Endothelial cell of umbilical vein (primary cell): ENCODE measurements around the gene SLC26A11. TPM values are rescaled to one million over a fixed set of nuclear protein-coding genes. Genes with fewer than 3 reads are reported as not detected.

Experiments
- BruUV-seq: library from RNA; stranded (reverse); fragments of 400-500 nt; replicated peaks from 2 replicates; lab custom pipeline; 2021; lab: Mats Ljungman, UMichigan
- CTCF ChIA-PET: fragments of 300-600, 350-600 bp; sonication (Branson Sonifier 250); formaldehyde crosslinking; loops from one replicate; lab custom pipeline; 2021; ENCODE audit warnings: antibody characterized with exemption, inconsistent platforms; lab: Charles Lee
- POLR2A ChIA-PET: fragments of 300-600, 350-600 bp; sonication (Branson Sonifier 250); formaldehyde crosslinking; loops from one replicate; lab custom pipeline; 2021; ENCODE audit warnings: antibody characterized with exemption, inconsistent platforms; lab: Charles Lee
- DNase-seq: peaks from one replicate; pipeline ENCODE4 v3.0.0-alpha.2; 2011; ENCODE audit warnings: low read depth, low spot score
- FAIRE-seq: peaks from 2 replicates; lab custom pipeline; 2011; peaks lifted over from hg19 to GRCh38; lab: Jason Lieb, UNC
- H2AFZ ChIP-seq: 2 replicates; pipeline ENCODE4 v1.6.0; 2012; ENCODE audit warnings: low read depth, low read length, control low read depth, inconsistent platforms
- H3K27ac ChIP-seq: 2 replicates; pipeline ENCODE4 v1.5.1; 2011; ENCODE audit warnings: low read depth, mild to moderate bottlenecking, control low read depth, low read length, moderate library complexity; ENCODE audit not compliant: insufficient read depth
- H3K27me3 ChIP-seq, 2 experiments: 2 replicates each; pipeline versions ENCODE4 v1.6.0 to v1.6.1; 2011; ENCODE audit warnings: low read length in 2 of 2, mixed read lengths in 1 of 2; ENCODE audit not compliant: control insufficient read depth in 2 of 2, insufficient read depth in 2 of 2
- H3K36me3 ChIP-seq, 2 experiments: 2 replicates in 1 of 2; 3 replicates in 1 of 2; pipeline ENCODE4 v1.5.1; 2011; ENCODE audit warnings: low read length in 2 of 2, mild to moderate bottlenecking in 1 of 2, moderate library complexity in 1 of 2; ENCODE audit not compliant: control insufficient read depth in 2 of 2, insufficient read depth in 2 of 2; ENCODE audit errors: extremely low read depth in 1 of 2
- H3K4me1 ChIP-seq: 3 replicates; pipeline ENCODE4 v1.5.1; 2011; ENCODE audit warnings: mild to moderate bottlenecking, low read length; ENCODE audit not compliant: control insufficient read depth, insufficient read depth; ENCODE audit errors: extremely low read depth
- H3K4me2 ChIP-seq: 2 replicates; pipeline ENCODE4 v1.6.1; 2011; ENCODE audit warnings: low read length, control low read depth, mixed read lengths; ENCODE audit not compliant: insufficient read depth
- H3K4me3 ChIP-seq, 3 experiments: fragments of 200-600 bp in 1 of 3; sonication (generic), shearing (Covaris generic) in 1 of 3; replicated peaks in 1 of 3; 2 replicates each; pipeline ENCODE4 v1.5.1; 2011 to 2016; ENCODE audit warnings: control low read depth in 3 of 3, low read length in 3 of 3, mild to moderate bottlenecking in 2 of 3, inconsistent platforms in 1 of 3, low read depth in 1 of 3, moderate library complexity in 1 of 3; ENCODE audit not compliant: insufficient read depth in 1 of 3
- H3K79me2 ChIP-seq: 2 replicates; pipeline ENCODE4 v1.6.0; 2012; ENCODE audit warnings: low read length, inconsistent platforms; ENCODE audit not compliant: control insufficient read depth, insufficient read depth
- H3K9ac ChIP-seq: replicated peaks from 2 replicates; pipeline ENCODE3; 2011; ENCODE audit warnings: low read length, control low read depth; ENCODE audit not compliant: insufficient read depth; ENCODE audit errors: extremely low read depth
- H3K9me1 ChIP-seq: replicated peaks from 3 replicates; pipeline ENCODE4 v1.6.0; 2011; ENCODE audit warnings: mild to moderate bottlenecking, low read length; ENCODE audit not compliant: control insufficient read depth, insufficient read depth; ENCODE audit errors: extremely low read depth
- H3K9me3 ChIP-seq: replicated peaks from 2 replicates; pipeline ENCODE4 v1.5.1; 2012; ENCODE audit warnings: low read length, inconsistent platforms; ENCODE audit not compliant: control insufficient read depth, insufficient read depth
- H4K20me1 ChIP-seq: replicated peaks from 2 replicates; pipeline ENCODE3; 2011; ENCODE audit warnings: mild to moderate bottlenecking, low read length; ENCODE audit not compliant: control insufficient read depth, insufficient read depth; ENCODE audit errors: extremely low read depth
- EZH2 ChIP-seq: IDR thresholded peaks from 2 replicates; pipeline ENCODE4 v1.6.1; 2012; ENCODE audit warnings: borderline replicate concordance, low read depth, mild to moderate bottlenecking, moderate library complexity, low read length, inconsistent platforms; ENCODE audit not compliant: severe bottlenecking
- FOS ChIP-seq: IDR thresholded peaks from 2 replicates; pipeline ENCODE4 v1.6.1; 2011; ENCODE audit warnings: mild to moderate bottlenecking, low read length, moderate library complexity, borderline replicate concordance; ENCODE audit not compliant: insufficient read depth
- GATA2 ChIP-seq: IDR thresholded peaks from 2 replicates; pipeline ENCODE4 v1.7.0; 2011; ENCODE audit warnings: low read depth, mild to moderate bottlenecking, moderate library complexity, mixed read lengths, low read length; ENCODE audit not compliant: insufficient read length, insufficient read depth
- JUN ChIP-seq: IDR thresholded peaks from 2 replicates; pipeline ENCODE4 v1.6.1; 2011; ENCODE audit warnings: borderline replicate concordance, low read depth; ENCODE audit not compliant: insufficient read length, insufficient read depth
- MYC ChIP-seq: IDR thresholded peaks from one replicate; pipeline ENCODE4 v1.6.1; 2011; ENCODE audit warnings: mild to moderate bottlenecking, low read depth, low read length
- POLR2A ChIP-seq: IDR thresholded peaks from 2 replicates; pipeline ENCODE4 v1.6.1; 2012; ENCODE audit warnings: low read depth, mild to moderate bottlenecking, control low read depth, low read length
- POLR2AphosphoS5 ChIP-seq: IDR thresholded peaks from 2 replicates; pipeline ENCODE4 v1.6.1; 2012; ENCODE audit warnings: low read depth, mild to moderate bottlenecking, control low read depth, low read length, moderate library complexity; ENCODE audit not compliant: insufficient read depth
- dilution Hi-C: fragments of 300-500 bp; cut with MboI; formaldehyde crosslinking; loops from one replicate; pipeline ENCODE4 v1.15.0; 2019; ENCODE audit warnings: low sequenced_read_pairs; ENCODE audit not compliant: extremely low pct_ligation_motif_present
- intact Hi-C: fragments of 100-400 bp; cut with micrococcal nuclease; formaldehyde crosslinking; loops from one replicate; pipeline ENCODE4 v1.10.0; 2022
- polyA plus RNA-seq, 4 experiments: library from polyadenylated mRNA; depleted of rRNA in 3 of 4; stranded (reverse) in 3 of 4; unstranded in 1 of 4; fragments of >200 nt; gene quantifications; 2 replicates each; pipeline versions ENCODE4 v1.2.1 to v1.2.3, GENCODE V29; 2011 to 2012; ENCODE audit warnings: missing spikeins in 1 of 4
- total RNA-seq: library from RNA; stranded (reverse); gene quantifications from 2 replicates; pipeline ENCODE4 v1.2.3, GENCODE V29; 2021
- TF ChIP-seq, protein P1 (sequence below): IDR thresholded peaks from 2 replicates; pipeline ENCODE4 v1.6.1; 2011; ENCODE audit not compliant: insufficient read depth, insufficient read length
- TF ChIP-seq, protein P2 (sequence below), 2 donors: IDR thresholded peaks; 1 replicate in 1 of 2; 2 replicates in 1 of 2; pipeline ENCODE4 v1.5.1; 2011; ENCODE audit warnings: low read length in 2 of 2, mild to moderate bottlenecking in 2 of 2, moderate library complexity in 2 of 2, control low read depth in 1 of 2, inconsistent platforms in 1 of 2, low read depth in 1 of 2; ENCODE audit not compliant: insufficient read depth in 1 of 2; ENCODE audit errors: extremely low read depth in 1 of 2

SLC26A11 gene
- total and polyA plus RNA-seq, 2 donors (not counting 3 experiments of a cell fraction or from before 2014, with no cell fraction given) = 25.2 to 33.0 TPM

DNA sequence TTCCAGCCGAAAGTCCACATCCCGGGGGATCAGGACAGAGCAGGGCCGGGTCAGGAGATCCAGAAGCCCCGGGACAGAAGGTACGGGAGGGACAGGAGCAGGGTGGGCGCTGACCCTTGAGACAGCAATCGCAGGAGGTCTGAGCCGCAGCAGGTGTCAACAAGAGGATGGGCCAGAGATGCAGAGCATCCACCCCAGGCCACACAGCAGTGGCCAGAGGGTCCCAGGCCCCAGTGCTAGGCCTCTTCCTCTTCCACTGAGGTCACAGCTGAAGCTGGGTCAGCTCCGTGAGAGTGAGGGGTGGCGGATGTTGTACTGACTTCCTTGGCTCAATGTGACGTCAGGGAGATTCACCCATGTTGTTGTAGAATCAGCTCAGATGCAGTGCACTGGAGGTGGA lies 31.7 kb downstream of the SLC26A11 start:
- peaks cover 17% of the 10 kb centered on the region for H3K4me1 ChIP-seq
- intact Hi-C loops = no loop called here
- no peaks in the 10 kb centered on the region for H3K9me3 ChIP-seq
- BruUV-seq = no TSS peak
- no peaks in the 10 kb centered on the region for H3K27me3 ChIP-seq
- H3K9ac ChIP-seq = no peak overlapping the region
- no peak overlapping the region for H3K4me2 ChIP-seq
- H3K4me3 ChIP-seq = no peak overlapping the region
- no peak for TF ChIP-seq GATA2
- TF ChIP-seq JUN = no peak
- TF ChIP-seq POLR2A = no peak
- TF ChIP-seq EZH2 = no peak
- no peak for TF ChIP-seq FOS
- no peak for TF ChIP-seq POLR2AphosphoS5
- TF ChIP-seq, protein P1, sequence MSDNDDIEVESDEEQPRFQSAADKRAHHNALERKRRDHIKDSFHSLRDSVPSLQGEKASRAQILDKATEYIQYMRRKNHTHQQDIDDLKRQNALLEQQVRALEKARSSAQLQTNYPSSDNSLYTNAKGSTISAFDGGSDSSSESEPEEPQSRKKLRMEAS = no peak
- no peak for TF ChIP-seq MYC
- POLR2A ChIA-PET = no interaction called here
- H4K20me1 ChIP-seq = no peaks in the 10 kb centered on the region
- dilution Hi-C loops = no loop called here
- H2AFZ ChIP-seq = no peak overlapping the region
- FAIRE-seq (no peak), DNase-seq (no peak)
- H3K27ac ChIP-seq = no peak overlapping the region
- CTCF ChIA-PET = interaction anchor here (1.0 kb wide), 1 partner anchor 56 kb away, joined by 7 read pairs; no protein-coding TSS in a partner anchor
- peaks cover 0 to 4% of the 10 kb centered on the region in 2 experiments for H3K36me3 ChIP-seq
- H3K9me1 ChIP-seq = no peaks in the 10 kb centered on the region
- no peaks in the 10 kb centered on the region for H3K79me2 ChIP-seq

DNA sequence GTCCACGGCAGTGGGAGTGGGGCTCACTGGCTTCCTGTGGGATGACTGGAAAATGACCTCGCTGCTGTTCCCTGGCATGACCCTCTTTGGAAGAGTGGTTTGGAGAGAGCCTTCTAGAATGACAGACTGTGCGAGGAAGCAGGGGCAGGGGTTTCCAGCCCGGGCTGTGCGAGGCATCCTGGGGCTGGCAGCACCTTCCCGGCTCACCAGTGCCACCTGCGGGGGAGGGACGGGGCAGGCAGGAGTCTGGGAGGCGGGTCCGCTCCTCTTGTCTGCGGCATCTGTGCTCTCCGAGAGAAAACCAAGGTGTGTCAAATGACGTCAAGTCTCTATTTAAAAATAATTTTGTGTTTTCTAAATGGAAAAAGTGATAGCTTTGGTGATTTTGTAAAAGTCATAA lies 32.6 kb downstream of the SLC26A11 start:
- ChIA-PET POLR2A (no interaction called here), CTCF (interaction anchor here (1.0 kb wide), 1 partner anchor 57 kb away, joined by 7 read pairs; no protein-coding TSS in a partner anchor)
- no peaks in the 10 kb centered on the region for H3K27me3 ChIP-seq
- intact Hi-C loops (no loop called here), dilution Hi-C loops (no loop called here)
- H3K9me3 ChIP-seq = no peaks in the 10 kb centered on the region
- BruUV-seq = no TSS peak
- H2AFZ ChIP-seq = no peak overlapping the region
- FAIRE-seq = no peak
- no peak overlapping the region for H3K27ac ChIP-seq
- no peaks in the 10 kb centered on the region for H3K9me1 ChIP-seq
- TF ChIP-seq EZH2 = no peak
- TF ChIP-seq, protein P2, sequence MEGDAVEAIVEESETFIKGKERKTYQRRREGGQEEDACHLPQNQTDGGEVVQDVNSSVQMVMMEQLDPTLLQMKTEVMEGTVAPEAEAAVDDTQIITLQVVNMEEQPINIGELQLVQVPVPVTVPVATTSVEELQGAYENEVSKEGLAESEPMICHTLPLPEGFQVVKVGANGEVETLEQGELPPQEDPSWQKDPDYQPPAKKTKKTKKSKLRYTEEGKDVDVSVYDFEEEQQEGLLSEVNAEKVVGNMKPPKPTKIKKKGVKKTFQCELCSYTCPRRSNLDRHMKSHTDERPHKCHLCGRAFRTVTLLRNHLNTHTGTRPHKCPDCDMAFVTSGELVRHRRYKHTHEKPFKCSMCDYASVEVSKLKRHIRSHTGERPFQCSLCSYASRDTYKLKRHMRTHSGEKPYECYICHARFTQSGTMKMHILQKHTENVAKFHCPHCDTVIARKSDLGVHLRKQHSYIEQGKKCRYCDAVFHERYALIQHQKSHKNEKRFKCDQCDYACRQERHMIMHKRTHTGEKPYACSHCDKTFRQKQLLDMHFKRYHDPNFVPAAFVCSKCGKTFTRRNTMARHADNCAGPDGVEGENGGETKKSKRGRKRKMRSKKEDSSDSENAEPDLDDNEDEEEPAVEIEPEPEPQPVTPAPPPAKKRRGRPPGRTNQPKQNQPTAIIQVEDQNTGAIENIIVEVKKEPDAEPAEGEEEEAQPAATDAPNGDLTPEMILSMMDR (IDR thresholded peaks at IDR 0.05; ENCODE audit: extremely low read depth in 1 of 2, insufficient read depth in 1 of 2, low read depth in 1 of 2, low read length in 2 of 2) = peak in 1 of 2 donors; percentile 20
- DNase-seq = no peak
- no peaks in the 10 kb centered on the region for H3K79me2 ChIP-seq
- no peaks in the 10 kb centered on the region for H4K20me1 ChIP-seq
- no peak overlapping the region for H3K9ac ChIP-seq
- peaks cover 19% of the 10 kb centered on the region for H3K4me1 ChIP-seq
- no peak overlapping the region for H3K4me2 ChIP-seq
- H3K36me3 ChIP-seq = peaks cover 0 to 2% of the 10 kb centered on the region in 2 experiments
- H3K4me3 ChIP-seq = no peak overlapping the region
